Eye (tissue), 1 donor: ENCODE results near the gene TCERG1L.

Source experiments
- DNase-seq: peaks from one replicate; pipeline ENCODE4 v3.0.0-alpha.2; 2015

The TCERG1L gene

GRCh38 chr10:131221632-131222277, 89.8 kb downstream of the TCERG1L start:
- DNase-seq, result no peak

GRCh38 chr10:131220601-131221171, 90.8 kb downstream of the TCERG1L start:
- DNase-seq, result no peak

GRCh38 chr10:131219955-131220489, 91.5 kb downstream of the TCERG1L start:
- no peak for DNase-seq

- DNase-seq, result no peak
Measured at GRCh38 chr10:131219584-131219886, 92.0 kb downstream of the TCERG1L start.

DNA sequence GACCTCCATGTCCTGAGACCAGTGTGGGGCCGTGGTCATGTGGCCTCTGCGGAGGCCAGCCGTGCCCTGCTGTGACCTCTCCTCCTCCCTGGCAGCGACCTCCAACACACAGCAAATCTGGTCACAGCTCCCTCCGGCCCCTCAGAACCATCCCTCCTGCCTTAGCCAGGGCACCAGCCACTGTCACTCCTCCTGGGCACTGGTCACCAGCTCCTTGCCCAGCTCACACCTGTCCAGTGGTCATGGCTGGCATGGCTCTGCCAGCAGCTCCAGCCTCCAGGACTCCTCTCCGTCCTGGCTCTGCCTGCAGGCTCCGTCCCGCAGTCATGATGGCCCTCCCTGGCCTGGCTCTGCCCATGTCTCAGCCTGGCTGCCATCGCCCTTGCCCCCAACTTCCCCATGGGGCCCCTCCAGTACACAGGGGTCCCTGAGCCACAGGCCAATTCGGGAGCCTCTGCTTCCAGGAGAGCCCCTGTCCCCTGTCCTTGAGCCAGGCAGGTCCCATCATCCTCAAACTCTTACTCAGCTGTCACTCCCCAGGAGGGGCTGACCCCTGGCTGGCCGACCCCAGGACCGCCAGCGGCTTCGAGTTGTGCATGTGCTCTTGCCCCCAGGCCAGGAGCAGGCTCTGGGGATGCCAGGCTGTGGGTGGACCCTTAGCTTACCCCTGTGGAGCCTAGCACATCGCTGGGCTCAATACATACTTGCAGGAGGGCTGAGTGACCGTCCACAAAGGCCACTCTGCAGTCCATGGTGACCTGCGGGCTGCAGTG, 92.5 kb downstream of the TCERG1L start:
- DNase-seq, result no peak

- no peak for DNase-seq
Measured at GRCh38 chr10:131216681-131217230, 94.8 kb downstream of the TCERG1L start.

GRCh38 chr10:131215776-131216175, 95.7 kb downstream of the TCERG1L start:
- no peak for DNase-seq

DNA sequence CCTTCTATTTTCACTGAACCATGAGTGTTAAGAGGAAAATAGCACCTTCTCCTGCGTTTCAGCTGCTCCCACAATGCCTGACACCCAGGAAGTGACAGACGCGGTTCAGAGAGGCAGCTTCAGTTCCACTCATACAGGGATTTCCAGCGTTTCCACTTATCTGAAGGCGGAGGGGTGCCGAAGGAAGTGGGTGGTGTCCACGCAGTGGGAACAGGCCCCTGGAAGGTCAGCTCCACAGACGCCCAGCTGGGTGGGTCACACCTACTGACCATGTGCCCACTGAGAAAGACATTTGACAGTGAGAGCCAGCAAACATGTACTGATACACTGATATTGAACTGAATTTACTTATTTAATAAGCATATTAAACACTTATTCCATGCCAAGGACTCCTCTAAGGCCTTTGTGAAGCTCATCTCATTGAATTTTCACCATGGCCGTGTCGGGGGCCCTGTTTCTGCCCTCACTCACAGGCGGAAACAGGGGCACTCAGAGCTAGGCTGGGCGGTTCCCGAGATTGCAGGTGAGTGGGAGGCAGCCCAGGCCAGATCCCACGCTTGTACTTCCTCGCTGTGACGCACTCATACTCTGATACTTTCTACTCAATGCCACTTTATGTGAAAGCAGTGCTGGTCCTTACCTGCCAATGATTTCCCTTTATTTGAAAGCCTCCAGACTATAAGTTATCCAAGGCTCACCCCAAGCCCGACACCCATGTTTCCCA, 96.8 kb downstream of the TCERG1L start:
- DNase-seq, result no peak

- no peak for DNase-seq
Measured at GRCh38 chr10:131213741-131214505, 97.6 kb downstream of the TCERG1L start.

DNA sequence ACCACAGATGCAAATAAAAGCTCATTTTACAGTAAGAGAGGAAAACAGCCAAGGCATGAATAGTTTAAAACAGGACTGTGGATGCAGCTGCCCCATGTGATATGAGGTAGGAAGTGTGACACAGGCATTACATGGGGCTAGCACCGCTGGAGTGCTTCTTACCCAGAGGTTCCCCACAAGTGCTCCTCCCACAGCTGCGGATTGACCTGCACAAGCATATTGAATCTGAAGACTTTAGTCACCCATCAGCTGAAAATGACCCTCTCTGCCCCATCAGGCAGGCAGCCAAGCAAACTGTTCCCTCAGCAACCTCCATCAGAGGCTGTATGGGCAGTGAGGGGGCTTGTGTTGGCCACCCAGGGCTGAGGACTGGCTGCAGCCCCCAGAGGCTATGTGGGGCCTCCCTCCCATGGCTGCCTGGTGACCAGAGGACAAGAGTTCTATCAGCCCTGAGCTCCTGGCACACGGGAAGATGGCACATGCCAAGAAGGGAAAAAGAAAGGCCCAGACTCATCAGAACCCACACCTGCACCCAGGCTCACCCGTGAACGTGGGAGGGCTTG, 98.7 kb downstream of the TCERG1L start:
- DNase-seq, result no peak

GRCh38 chr10:131211965-131212619, 99.4 kb downstream of the TCERG1L start:
- DNase-seq, result no peak

DNA sequence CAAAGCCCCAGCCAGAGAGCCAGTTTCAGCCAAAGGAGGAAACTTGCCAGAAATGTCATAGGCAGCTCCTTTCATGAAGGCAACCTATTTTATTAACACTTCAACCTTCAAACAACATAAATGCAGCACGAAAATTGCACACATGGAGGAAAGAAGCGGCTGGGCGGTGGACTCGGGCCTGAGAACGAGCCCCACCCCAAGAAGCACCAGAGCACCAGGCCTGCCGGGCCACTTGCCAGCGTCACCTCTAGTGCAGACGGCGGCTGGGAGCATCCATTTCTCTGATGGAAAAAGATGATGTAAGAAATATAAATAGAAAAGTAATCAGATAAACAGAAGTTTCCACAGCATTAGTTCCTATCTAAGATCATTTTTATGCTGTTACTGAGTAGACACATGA, 100.0 kb downstream of the TCERG1L start:
- DNase-seq, result no peak

DNA sequence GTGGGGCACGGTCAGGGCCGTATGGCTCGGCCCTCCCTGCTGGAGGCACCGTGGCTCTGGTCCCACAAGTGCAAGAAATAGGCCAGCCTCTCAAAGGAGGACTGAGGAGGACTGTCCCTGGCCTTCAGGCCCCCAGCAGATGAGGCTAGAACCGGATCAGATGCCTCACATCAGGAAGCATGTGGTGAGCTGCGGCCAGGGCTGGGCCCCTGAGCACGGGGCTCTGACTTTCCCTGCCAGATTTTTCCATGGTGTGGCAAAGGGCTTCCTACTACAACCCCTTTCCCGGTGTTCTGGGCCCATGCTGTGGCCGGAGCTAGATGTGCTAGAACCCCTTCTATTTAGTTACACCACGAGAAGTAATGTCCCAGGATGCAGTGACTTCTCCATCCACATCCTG, 100.4 kb downstream of the TCERG1L start:
- no peak for DNase-seq

DNA sequence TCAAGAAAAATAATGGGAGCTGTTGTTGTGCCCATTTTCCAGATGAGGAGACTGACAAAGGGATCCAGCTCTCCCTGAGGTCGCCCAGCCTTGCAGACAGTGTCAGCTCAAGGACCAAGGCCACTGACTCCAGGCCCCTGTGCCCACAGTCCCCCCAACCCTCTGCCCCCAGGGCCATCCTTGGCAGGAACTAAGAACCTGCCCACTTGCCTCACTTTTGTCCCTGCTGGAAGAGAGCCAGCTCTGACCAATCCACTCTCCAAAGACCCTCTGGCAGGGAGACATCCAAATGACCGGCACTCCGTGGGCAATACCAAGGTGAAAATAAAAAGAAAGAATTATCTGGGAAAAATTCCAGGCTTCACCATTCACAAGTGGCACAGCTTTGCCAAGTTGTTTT, 101.3 kb downstream of the TCERG1L start:
- DNase-seq, result no peak

DNA sequence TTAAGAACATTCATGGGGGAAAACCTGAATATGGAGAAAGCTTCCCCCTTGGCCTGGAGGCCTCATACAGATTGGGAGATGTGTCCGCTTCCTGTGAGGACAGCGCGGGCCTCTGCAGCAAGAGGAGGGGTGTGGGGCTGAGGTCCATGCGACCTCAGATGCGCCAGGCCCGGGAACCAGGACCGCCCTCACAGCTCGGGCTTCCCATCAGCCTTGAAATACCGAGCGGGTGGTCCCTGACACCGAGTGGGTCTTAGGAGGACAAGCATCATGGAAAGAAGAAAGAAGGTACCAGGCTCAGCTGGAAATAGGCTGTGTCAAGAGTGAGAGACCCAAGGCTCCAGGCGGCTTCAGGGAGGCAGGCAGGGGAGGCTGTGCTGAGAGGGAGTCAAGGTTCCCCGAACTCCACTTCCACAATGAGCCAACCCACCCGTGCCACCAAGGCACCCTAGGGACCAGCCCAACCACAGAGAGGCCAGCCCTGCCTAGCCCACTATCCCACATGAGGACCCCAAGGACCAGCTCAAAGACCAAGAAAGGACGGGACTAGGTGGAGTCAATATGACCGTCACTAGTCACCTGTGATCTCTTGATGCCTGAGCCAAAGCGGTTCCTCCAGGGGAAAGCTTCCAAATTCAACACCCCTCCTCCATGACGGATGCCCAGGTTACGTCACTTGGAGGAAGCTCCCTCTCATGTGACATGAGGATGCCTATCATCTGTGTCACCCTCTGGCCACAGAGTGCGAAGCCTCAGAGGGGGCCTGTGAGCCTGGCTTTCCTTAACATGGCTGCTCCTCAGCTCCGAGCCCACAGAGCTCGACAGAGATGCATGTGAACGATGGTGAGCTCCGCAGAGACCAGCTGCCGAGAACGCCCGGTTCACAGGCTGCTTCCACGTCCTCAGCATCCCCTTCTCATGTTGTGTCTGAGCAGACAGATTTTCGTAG, 103.7 kb downstream of the TCERG1L start:
- DNase-seq, result no peak

DNA sequence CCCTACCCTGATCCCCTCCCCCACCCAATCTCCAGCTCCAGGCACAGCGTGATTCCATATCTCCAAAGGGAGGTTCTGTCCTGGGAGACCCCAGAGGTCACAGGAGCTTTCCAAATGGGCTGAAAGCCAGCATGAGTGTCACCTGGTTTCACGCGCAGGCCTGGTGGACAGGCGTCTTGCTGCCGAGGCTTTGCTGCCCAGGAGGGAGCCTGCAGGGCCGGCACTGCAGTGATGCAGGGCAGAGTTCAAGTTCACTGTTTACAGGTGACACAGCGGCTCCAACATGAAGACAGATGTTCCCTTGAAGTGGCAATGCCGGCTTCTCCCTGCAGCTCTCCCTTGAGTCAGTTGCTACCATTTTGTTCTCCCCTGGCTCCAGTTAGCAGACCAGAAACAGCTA, 104.3 kb downstream of the TCERG1L start:
- no peak for DNase-seq

DNA sequence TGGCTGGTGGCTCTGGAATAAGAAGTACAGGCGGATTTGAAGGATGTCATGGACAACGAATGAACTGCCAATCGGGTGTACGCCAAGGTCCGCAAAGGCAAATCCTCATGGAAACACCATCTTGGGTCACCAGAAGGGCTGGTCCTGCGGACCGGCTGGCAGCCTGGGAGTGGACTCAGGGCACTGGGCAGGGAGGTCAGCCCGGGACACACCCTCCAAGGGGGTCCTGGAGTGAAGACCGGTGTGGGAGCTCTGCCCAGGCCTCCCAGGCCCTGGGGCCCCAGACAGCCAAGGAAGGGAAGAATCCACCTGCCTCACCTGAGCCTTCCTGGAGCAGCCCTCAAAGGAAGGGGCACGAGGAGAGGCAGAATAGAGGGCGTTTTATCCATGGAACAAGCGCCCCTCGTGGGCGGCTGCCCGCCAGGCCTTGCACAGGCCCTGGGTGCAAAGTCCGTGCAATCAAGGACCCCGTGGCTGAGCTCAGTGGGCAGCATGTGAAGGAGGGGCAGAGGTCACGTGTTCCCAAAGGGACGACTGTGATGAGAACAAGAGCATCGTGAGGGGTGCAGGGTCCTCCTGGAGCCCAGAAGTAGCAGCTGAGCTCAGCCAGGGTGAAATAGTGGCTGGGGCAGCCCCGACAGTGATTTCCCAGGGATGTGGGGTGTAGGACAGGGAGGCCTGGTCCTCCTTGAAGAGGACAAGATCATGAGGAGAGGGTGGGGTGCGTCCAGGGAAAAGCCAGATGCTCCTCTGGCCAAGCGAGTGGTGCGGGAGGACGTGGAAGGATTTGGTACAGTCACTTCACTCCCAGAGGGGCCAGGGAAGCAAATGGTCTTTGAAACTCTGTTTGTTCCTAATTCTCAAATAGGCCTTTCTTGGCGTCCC, 105.2 kb downstream of the TCERG1L start:
- DNase-seq, result no peak

- DNase-seq, result no peak
Measured at GRCh38 chr10:131205556-131205955, 106.0 kb downstream of the TCERG1L start.
